ENCODE results near the gene SKAP1.
"Not testable (repeated sequence)": the region's sequence is repeated elsewhere in the genome, so short reads cannot be mapped to it uniquely, and the experiment has no call there.

SKAP1 gene

DNA sequence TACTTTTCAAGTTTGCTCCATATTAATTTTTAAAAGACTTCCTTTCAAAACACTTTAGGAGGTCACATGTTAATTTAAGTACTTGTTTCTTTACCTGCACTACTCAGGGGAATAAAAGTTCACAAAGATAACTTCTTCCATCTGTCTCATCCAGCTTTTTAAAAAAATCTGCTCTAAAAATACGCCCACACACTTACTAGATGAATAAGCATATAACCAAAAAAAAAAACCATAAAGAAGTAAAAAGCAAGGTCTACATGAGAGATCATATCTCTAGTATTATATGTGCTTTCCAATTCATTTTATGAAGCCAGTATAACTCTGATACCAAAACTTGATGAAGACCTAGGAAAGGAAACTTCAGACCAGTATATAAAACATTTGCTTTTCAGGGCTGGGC is 17.2 kb downstream of the SKAP1 start:
- TF ChIP-seq, protein P1, sequence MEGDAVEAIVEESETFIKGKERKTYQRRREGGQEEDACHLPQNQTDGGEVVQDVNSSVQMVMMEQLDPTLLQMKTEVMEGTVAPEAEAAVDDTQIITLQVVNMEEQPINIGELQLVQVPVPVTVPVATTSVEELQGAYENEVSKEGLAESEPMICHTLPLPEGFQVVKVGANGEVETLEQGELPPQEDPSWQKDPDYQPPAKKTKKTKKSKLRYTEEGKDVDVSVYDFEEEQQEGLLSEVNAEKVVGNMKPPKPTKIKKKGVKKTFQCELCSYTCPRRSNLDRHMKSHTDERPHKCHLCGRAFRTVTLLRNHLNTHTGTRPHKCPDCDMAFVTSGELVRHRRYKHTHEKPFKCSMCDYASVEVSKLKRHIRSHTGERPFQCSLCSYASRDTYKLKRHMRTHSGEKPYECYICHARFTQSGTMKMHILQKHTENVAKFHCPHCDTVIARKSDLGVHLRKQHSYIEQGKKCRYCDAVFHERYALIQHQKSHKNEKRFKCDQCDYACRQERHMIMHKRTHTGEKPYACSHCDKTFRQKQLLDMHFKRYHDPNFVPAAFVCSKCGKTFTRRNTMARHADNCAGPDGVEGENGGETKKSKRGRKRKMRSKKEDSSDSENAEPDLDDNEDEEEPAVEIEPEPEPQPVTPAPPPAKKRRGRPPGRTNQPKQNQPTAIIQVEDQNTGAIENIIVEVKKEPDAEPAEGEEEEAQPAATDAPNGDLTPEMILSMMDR (IDR thresholded peaks at IDR 0.05; ENCODE audit: insufficient read depth, low read depth, low read length, missing control alignments) = no peak
- H3K4me3 ChIP-seq (ENCODE audit: low read depth, low read length) = no peak overlapping the region
- DNase-seq (ENCODE audit: low read depth) = no peak

DNA sequence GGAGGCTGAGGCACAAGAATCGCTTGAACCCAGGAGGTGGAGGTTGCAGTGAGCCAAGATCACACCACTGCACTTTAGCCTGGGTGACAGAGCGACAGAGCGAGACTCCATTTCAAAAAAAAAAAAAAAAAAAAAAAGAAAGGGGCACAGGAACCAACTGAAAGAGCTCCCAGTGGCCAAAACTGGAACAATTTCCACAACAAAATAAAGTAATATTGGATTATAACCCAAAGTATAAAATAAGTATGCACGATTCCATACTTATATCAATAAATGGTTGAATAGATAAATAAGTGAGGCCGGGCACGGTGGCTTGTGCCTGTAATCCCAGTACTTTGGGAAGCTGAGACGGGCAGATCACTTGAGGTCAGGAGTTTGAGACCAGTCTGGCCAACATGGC is 19.2 kb downstream of the SKAP1 start:
- H3K4me3 ChIP-seq (ENCODE audit: low read depth, low read length); DNase-seq (ENCODE audit: low read depth): not testable (repeated sequence)

GRCh38 chr17:48409607-48410006 is 20.4 kb downstream of the SKAP1 start:
- TF ChIP-seq, protein P1 (IDR thresholded peaks at IDR 0.05; ENCODE audit: insufficient read depth, low read depth, low read length, missing control alignments) = no peak
- H3K4me3 ChIP-seq (ENCODE audit: low read depth, low read length) = no peak overlapping the region
- DNase-seq (ENCODE audit: low read depth) = no peak

DNA sequence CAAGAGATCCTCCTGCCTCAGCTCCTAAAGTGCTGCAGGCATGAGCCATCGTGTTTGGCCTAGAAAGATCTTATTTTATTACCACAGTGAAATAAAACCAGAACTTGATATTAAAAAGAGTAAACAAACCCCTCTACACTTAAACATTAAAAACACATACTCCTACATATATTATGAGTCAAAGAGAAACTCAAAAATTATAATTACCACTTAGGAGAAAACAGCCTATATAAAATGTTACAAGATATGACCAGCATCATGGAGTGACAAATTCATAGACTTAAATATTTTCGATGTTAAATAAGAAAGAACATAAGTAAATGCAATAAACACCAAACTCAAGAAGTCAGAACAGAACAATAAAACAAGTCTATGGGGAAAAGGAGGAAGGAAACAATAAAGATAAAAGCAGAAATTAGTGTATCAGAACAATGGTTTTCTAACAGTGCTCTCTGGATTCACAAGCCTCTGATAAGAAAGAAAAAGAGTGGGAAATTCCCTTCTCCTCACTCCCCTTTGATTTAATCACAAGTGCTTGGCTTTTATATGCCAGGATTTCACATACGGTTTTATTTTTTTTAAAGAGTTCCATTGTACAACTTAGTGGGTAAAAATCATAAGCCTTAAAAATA is 23.0 kb downstream of the SKAP1 start:
- TF ChIP-seq, protein P1 (IDR thresholded peaks at IDR 0.05; ENCODE audit: insufficient read depth, low read depth, low read length, missing control alignments) = no peak
- no peak for DNase-seq (ENCODE audit: low read depth)
- no peak overlapping the region for H3K4me3 ChIP-seq (ENCODE audit: low read depth, low read length)

GRCh38 chr17:48394821-48395220 is 35.2 kb downstream of the SKAP1 start:
- no peak for DNase-seq (ENCODE audit: low read depth)
- TF ChIP-seq, protein P1 (IDR thresholded peaks at IDR 0.05; ENCODE audit: insufficient read depth, low read depth, low read length, missing control alignments) = no peak
- H3K4me3 ChIP-seq (ENCODE audit: low read depth, low read length) = no peak overlapping the region

GRCh38 chr17:48393283-48393682 is 36.7 kb downstream of the SKAP1 start:
- DNase-seq (ENCODE audit: low read depth) = no peak
- TF ChIP-seq, protein P1 (IDR thresholded peaks at IDR 0.05; ENCODE audit: insufficient read depth, low read depth, low read length, missing control alignments) = no peak
- H3K4me3 ChIP-seq (ENCODE audit: low read depth, low read length) = no peak overlapping the region

- TF ChIP-seq, protein P1 (IDR thresholded peaks at IDR 0.05; ENCODE audit: insufficient read depth, low read depth, low read length, missing control alignments) = no peak
- DNase-seq (ENCODE audit: low read depth) = no peak
- no peak overlapping the region for H3K4me3 ChIP-seq (ENCODE audit: low read depth, low read length)
These were observed 37.2 kb downstream of the SKAP1 start for GRCh38 chr17:48392857-48393256.
